ENCODE data around the gene CFAP77. TPM values are rescaled to one million over a fixed set of nuclear protein-coding genes. Genes with fewer than 3 reads are reported as not detected.

CFAP77 gene
- total and polyA plus RNA-seq, 2 of the 8 experiments (the other 6 are each of a cell fraction or from before 2014, with no cell fraction given) = 0.63 to 0.97 TPM

GRCh38 chr9:132464547-132464946, 54.5 kb downstream of the CFAP77 start:
- no peak overlapping the region for H4K5ac ChIP-seq (ENCODE audit: insufficient read length, low read depth, low read length)
- CTCF ChIA-PET (ENCODE audit: partially characterized antibody) = interaction anchor here (0.7 kb wide), 1 partner anchor 1603 kb away, joined by 3 read pairs; no protein-coding TSS in a partner anchor

More at GRCh38 chr9:132464547-132464946, 54.5 kb downstream of the CFAP77 start:
- 87% methylated on average over 9 of the region's 9 CpGs; no CpG with 5 or more reads in 1 of the 2 experiments for WGBS, 2 experiments (ENCODE audit: extremely low coverage in 1 of 2, insufficient coverage in 1 of 2, insufficient read length in 1 of 2, insufficient replicate concordance in 2 of 2, low coverage in 1 of 2, low lambda C conversion rate in 2 of 2, missing lambda C conversion rate in 1 of 2)
- FAIRE-seq (no peak), DNase-seq (ENCODE audit: low read depth in 1 of 2, low spot score in 2 of 2) (no peak)
- Histone ChIP-seq H3K23me2 (ENCODE audit: low read depth, low read length) (peaks cover 3% of the 10 kb centered on the region; the same call in 1 of the 2 replicates), H3K9ac (replicated peaks in 1 of 4; ENCODE audit: extremely low read depth in 1 of 4, low read depth in 3 of 4, low read length in 3 of 4) (no peak overlapping the region), H4K8ac (ENCODE audit: extremely low read depth, insufficient read depth, low read length) (no peak overlapping the region), H3K4me1 (replicated peaks in 1 of 4; ENCODE audit: control insufficient read depth in 3 of 4, insufficient read depth in 4 of 4, low read length in 3 of 4) (no peaks in the 10 kb centered on the region; a peak in 1 of 7 replicates), H3K79me2 (ENCODE audit: control insufficient read depth in 1 of 2, insufficient read depth in 2 of 2, low read length in 2 of 2) (no peaks in the 10 kb centered on the region), H4K20me1 (replicated peaks in 1 of 2; ENCODE audit: control insufficient read depth in 1 of 2, insufficient read depth in 2 of 2, low read length in 2 of 2) (peaks cover 0 to 2% of the 10 kb centered on the region in 2 experiments), H2BK120ac (replicated peaks; ENCODE audit: low read depth, low read length) (no peak overlapping the region), H2BK12ac (ENCODE audit: low read depth, low read length) (no peak overlapping the region), H2AFZ (ENCODE audit: low read length) (no peak overlapping the region), H3K27me3 (replicated peaks in 1 of 4; ENCODE audit: control insufficient read depth in 3 of 4, extremely low read depth in 1 of 4, insufficient read depth in 3 of 4, low read length in 3 of 4) (no peaks in the 10 kb centered on the region), H3K27ac (ENCODE audit: low read depth, low read length) (no peak overlapping the region), H3K36me3 (ENCODE audit: control insufficient read depth in 2 of 4, insufficient read depth in 4 of 4, low read length in 3 of 4) (no peaks in the 10 kb centered on the region), H3K9me3 (ENCODE audit: insufficient read depth in 2 of 2, low read depth in 1 of 2, low read length in 1 of 2) (no peaks in the 10 kb centered on the region), H3K14ac (ENCODE audit: insufficient read length) (no peak overlapping the region), H3K23ac (ENCODE audit: insufficient read length) (no peak overlapping the region), H3K18ac (ENCODE audit: extremely low read depth, low read length) (no peak overlapping the region), H3K4me2 (ENCODE audit: insufficient read depth in 1 of 2, low read depth in 2 of 2, low read length in 2 of 2) (no peak overlapping the region), H2BK5ac (ENCODE audit: low read depth, low read length) (no peak overlapping the region), H2AK5ac (ENCODE audit: low read depth, low read length) (no peak overlapping the region), H2BK15ac (ENCODE audit: low read length) (no peak overlapping the region), H4K91ac (replicated peaks; ENCODE audit: insufficient read length, low read length) (no peak overlapping the region), H2BK20ac (ENCODE audit: low read length) (no peak overlapping the region), H3K4me3 (ENCODE audit: extremely low read depth in 1 of 4, insufficient read depth in 2 of 4, low read depth in 3 of 4, low read length in 4 of 4) (no peak overlapping the region), H3K56ac (replicated peaks; ENCODE audit: insufficient read length, low read depth, low read length) (no peak overlapping the region), H3K79me1 (ENCODE audit: low read depth, low read length) (no peaks in the 10 kb centered on the region), H3K4ac (replicated peaks; ENCODE audit: insufficient read length, low read depth, low read length) (no peak overlapping the region)
- POLR2A ChIA-PET (ENCODE audit: partially characterized antibody) = interaction anchor here (0.7 kb wide), 1 partner anchor 39 kb away, joined by 3 read pairs; no protein-coding TSS in a partner anchor
- TF ChIP-seq GABPA (IDR thresholded peaks at IDR 0.05; ENCODE audit: borderline replicate concordance, insufficient read depth, low read length) = no peak
- TF ChIP-seq ZNF274 (IDR thresholded peaks at IDR 0.05; ENCODE audit: borderline replicate concordance, extremely low read depth, low read length) = no peak
- TF ChIP-seq EZH2 (IDR thresholded peaks at IDR 0.05; ENCODE audit: low read depth, low read length, severe bottlenecking) = no peak
- TF ChIP-seq NRF1 (IDR thresholded peaks at IDR 0.05; ENCODE audit: low read depth, low read length) = no peak
- TF ChIP-seq CTBP2 (IDR thresholded peaks at IDR 0.05; ENCODE audit: borderline replicate concordance, insufficient read depth, insufficient read length, low read length) = no peak

Measured in H1 (cell line).